HepG2 (cell line): ENCODE results near the gene SNAP25. TPM values are rescaled to one million over a fixed set of nuclear protein-coding genes. Genes with fewer than 3 reads are reported as not detected.

Experiments
- ATAC-seq: fragments of 200-7000 bp; cut with Tn5 transposase; 3 replicates; pipeline ENCODE4 v1.9.1; 2020; ENCODE audit warnings: mild to moderate bottlenecking, moderate library complexity
- BruUV-seq: library from RNA; stranded (reverse); fragments of 400-500 nt; replicated peaks from 2 replicates; lab custom pipeline; 2021; lab: Mats Ljungman, UMichigan
- CTCF ChIA-PET: fragments of 300-600 bp; formaldehyde crosslinking; extraction: SDS; loops from one replicate; lab custom pipeline; 2021; ENCODE audit warnings: low total read pairs, inconsistent platforms, low intra/inter-chr PET ratio; lab: Yijun Ruan, JAX
- POLR2A ChIA-PET: fragments of 350-600 bp; sonication (Branson Sonifier 250); formaldehyde crosslinking; loops from one replicate; lab custom pipeline; 2020; ENCODE audit warnings: antibody characterized with exemption, inconsistent platforms; lab: Yijun Ruan, JAX
- DNase-seq: peaks from one replicate; pipeline ENCODE4 v3.0.0-alpha.2; 2015; ENCODE audit warnings: low spot score
- FAIRE-seq: peaks from 3 replicates; lab custom pipeline; 2011; peaks lifted over from hg19 to GRCh38; lab: Jason Lieb, UNC
- H2AFZ ChIP-seq: one replicate; pipeline ENCODE4 v1.6.1; 2011; ENCODE audit warnings: low read length, inconsistent platforms
- H3K27ac ChIP-seq: fragments of 300-600 bp; 3 replicates; pipeline ENCODE4 v1.8.0; 2011; ENCODE audit warnings: mixed run types, mild to moderate bottlenecking, mixed read lengths, low read length, inconsistent platforms; ENCODE audit not compliant: insufficient read depth; ENCODE audit errors: extremely low read length
- H3K27me3 ChIP-seq, 2 experiments: fragments of 200-600 bp in 1 of 2; 2 replicates in 1 of 2; 3 replicates in 1 of 2; pipeline versions ENCODE4 v1.6.0 to v1.8.0; 2011; ENCODE audit warnings: low read length in 2 of 2, mild to moderate bottlenecking in 2 of 2, moderate library complexity in 2 of 2, inconsistent platforms in 1 of 2; ENCODE audit not compliant: insufficient read depth in 2 of 2, control insufficient read depth in 1 of 2
- H3K36me3 ChIP-seq, 2 experiments: fragments of 200-600 bp in 1 of 2; replicated peaks in 1 of 2; 2 replicates in 1 of 2; 3 replicates in 1 of 2; pipeline versions ENCODE4 v1.5.1 to v1.8.0; 2011; ENCODE audit warnings: low read length in 2 of 2, inconsistent platforms in 1 of 2; ENCODE audit not compliant: insufficient read depth in 2 of 2, control insufficient read depth in 1 of 2
- H3K4me1 ChIP-seq: 2 replicates; pipeline ENCODE4 v1.5.1; 2012; ENCODE audit warnings: low read length, inconsistent platforms; ENCODE audit not compliant: insufficient read depth
- H3K4me2 ChIP-seq: 2 replicates; pipeline ENCODE4 v1.6.0; 2011; ENCODE audit warnings: low read depth, low read length, inconsistent platforms
- H3K4me3 ChIP-seq, 3 experiments: fragments of 200-600 bp in 1 of 3; sonication (generic), shearing (Covaris generic) in 1 of 3; replicated peaks in 1 of 3; 2 replicates each; pipeline ENCODE4 v1.5.1; 2011 to 2016; ENCODE audit warnings: low read length in 3 of 3, inconsistent platforms in 2 of 3, low read depth in 2 of 3, mild to moderate bottlenecking in 2 of 3, control low read depth in 1 of 3, mixed read lengths in 1 of 3; ENCODE audit not compliant: insufficient read depth in 1 of 3
- H3K79me2 ChIP-seq: one replicate; pipeline ENCODE4 v1.6.1; 2011; ENCODE audit warnings: low read length, inconsistent platforms; ENCODE audit not compliant: insufficient read depth
- H3K9ac ChIP-seq: 2 replicates; pipeline ENCODE4 v1.6.0; 2011; ENCODE audit warnings: mild to moderate bottlenecking, low read depth, low read length, inconsistent platforms; ENCODE audit not compliant: insufficient read depth
- H3K9me3 ChIP-seq: 2 replicates; pipeline ENCODE4 v1.5.1; 2012; ENCODE audit warnings: mild to moderate bottlenecking, low read length
- H4K20me1 ChIP-seq: 2 replicates; pipeline ENCODE4 v1.6.0; 2011; ENCODE audit warnings: inconsistent platforms, mild to moderate bottlenecking, low read length, moderate library complexity; ENCODE audit not compliant: insufficient read depth
- BCL6 ChIP-seq: IDR thresholded peaks from 2 replicates; pipeline ENCODE4 v1.6.1; 2016; ENCODE audit warnings: missing genetic modification reagents, missing compliant biosample characterization
- FOXA1 ChIP-seq, 2 experiments: fragments of 450-650 bp in 1 of 2; sonication (generic) in 1 of 2; formaldehyde crosslinking in 1 of 2; IDR thresholded peaks; 2 replicates each; pipeline versions ENCODE4 v1.4.0 to v1.6.1; 2016 to 2020; ENCODE audit warnings: missing genetic modification reagents in 1 of 2
- FOXC1 ChIP-seq: sonication (generic); formaldehyde crosslinking; IDR thresholded peaks from 2 replicates; pipeline ENCODE4 v1.8.0; 2022; ENCODE audit warnings: mild to moderate bottlenecking, missing genetic modification reagents, borderline replicate concordance
- FOXJ3 ChIP-seq: sonication (generic); formaldehyde crosslinking; IDR thresholded peaks from 2 replicates; pipeline ENCODE4 v1.4.0; 2020; ENCODE audit warnings: missing genetic modification reagents, mild to moderate bottlenecking, borderline replicate concordance
- HES4 ChIP-seq: sonication (generic); formaldehyde crosslinking; IDR thresholded peaks from 2 replicates; pipeline ENCODE4 v1.9.0; 2021; ENCODE audit warnings: mild to moderate bottlenecking, missing genetic modification reagents, borderline replicate concordance
- KDM3A ChIP-seq: IDR thresholded peaks from 2 replicates; pipeline ENCODE4 v1.6.1; 2018; ENCODE audit warnings: low read depth, missing compliant biosample characterization
- RAD51 ChIP-seq: fragments of 450-650 bp; IDR thresholded peaks from 2 replicates; pipeline ENCODE4 v1.6.1; 2016; ENCODE audit warnings: borderline replicate concordance
- RELA ChIP-seq: sonication (generic); formaldehyde crosslinking; IDR thresholded peaks from 2 replicates; pipeline ENCODE4 v1.4.0; 2020; ENCODE audit warnings: missing genetic modification reagents
- STAG1 ChIP-seq: sonication (generic); formaldehyde crosslinking; IDR thresholded peaks from 2 replicates; pipeline ENCODE4 v1.4.0; 2020; ENCODE audit warnings: missing genetic modification reagents
- WGBS: methylation state at CpG from one replicate; pipeline ENCODE4 v1.1.6; 2017; ENCODE audit warnings: low lambda C conversion rate; 5-methylcytosine and 5-hydroxymethylcytosine counted together
- in situ Hi-C: cut with HindIII; loops from 2 replicates; pipeline ENCODE4 v1.10.0; 2017; ENCODE audit warnings: low pct_unique_long_range_greater_than_20kb; ENCODE audit not compliant: extremely low pct_ligation_motif_present
- intact Hi-C: fragments of 100-400 bp; cut with micrococcal nuclease; formaldehyde crosslinking; loops from one replicate; pipeline ENCODE4 v1.10.0; 2022; ENCODE audit not compliant: unreplicated experiment
- polyA plus RNA-seq, 8 experiments: library from polyadenylated mRNA; depleted of rRNA in 3 of 8; stranded (reverse) in 7 of 8; unstranded in 1 of 8; fragments of >200 nt; fragmentation: Illumina TruSeq in 4 of 8; extraction: Trizol in 4 of 8; gene quantifications; 2 replicates each; pipeline versions ENCODE4 v1.2.1 to v1.2.3, GENCODE V29; 2011 to 2016; ENCODE audit warnings: low read depth in 4 of 8, missing spikeins in 1 of 8, mixed read lengths in 1 of 8; ENCODE audit not compliant: insufficient read depth in 1 of 8
- total RNA-seq, 5 experiments: library from RNA; depleted of rRNA; stranded (reverse); fragments of >200 nt; fragmentation: Illumina TruSeq; extraction: Trizol; gene quantifications; 2 replicates each; pipeline ENCODE4 v1.2.3, GENCODE V29; 2016; ENCODE audit warnings: low read depth in 1 of 5
- TF ChIP-seq, protein P1 (sequence below): sonication (generic); formaldehyde crosslinking; IDR thresholded peaks from 2 replicates; pipeline ENCODE4 v1.5.1; 2020; ENCODE audit warnings: mild to moderate bottlenecking, missing genetic modification reagents, borderline replicate concordance
- TF ChIP-seq, protein P2 (sequence below): sonication (generic); formaldehyde crosslinking; IDR thresholded peaks from 2 replicates; pipeline ENCODE4 v1.8.1; 2023; ENCODE audit warnings: mild to moderate bottlenecking, missing genetic modification reagents, borderline replicate concordance

The SNAP25 gene
- total and polyA plus RNA-seq, 2 of the 13 experiments (the other 11 are each of a cell fraction or from before 2014, with no cell fraction given) = not detected

DNA sequence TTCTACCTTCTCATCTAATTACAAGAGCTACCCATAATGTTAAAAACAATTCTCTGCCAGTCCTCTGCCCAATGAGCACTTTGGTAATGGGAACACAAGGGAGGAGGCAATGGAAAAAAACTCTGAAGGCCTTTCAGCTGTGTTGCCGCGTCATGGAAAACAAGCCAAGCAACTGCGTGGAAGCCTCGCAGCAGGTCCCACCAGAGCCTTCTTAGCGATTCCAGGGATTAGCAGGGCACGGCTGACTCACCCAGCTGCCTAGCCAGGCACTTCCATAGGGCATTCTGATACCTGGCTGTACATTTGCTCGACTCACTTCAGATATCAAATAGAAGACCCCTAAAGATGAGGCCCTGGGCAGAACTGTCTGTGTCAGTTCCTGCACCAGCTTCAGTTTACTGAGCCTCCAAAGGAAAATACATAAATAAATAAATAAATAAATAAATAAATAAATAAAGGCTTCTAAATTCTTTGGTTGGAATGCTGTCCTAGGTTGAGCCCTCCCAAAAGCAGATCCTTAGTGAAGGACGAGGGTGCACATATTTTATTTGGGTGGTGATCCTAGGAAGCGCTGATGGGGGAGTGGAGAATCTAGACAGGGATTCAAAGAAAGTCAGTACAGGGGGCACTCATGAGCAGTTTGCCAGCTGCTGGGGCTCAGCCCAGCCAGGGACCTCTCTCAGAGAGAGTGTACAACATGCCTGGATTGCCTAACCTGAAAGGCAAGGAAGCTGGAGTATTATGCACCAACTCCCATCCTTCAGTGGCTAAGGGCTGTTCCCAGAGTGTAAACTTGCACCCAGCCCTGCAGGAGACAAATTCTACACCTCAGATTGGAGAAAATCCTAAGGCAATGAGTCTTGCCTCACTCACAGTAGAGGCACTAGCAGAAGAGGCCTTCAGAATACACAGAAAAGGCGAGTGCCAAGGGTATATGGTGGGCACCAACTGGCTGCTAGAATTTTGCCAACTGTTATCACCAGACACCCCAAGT lies 18.2 kb downstream of the SNAP25 start:
- Histone ChIP-seq H3K4me2 (no peak overlapping the region), H3K9ac (no peak overlapping the region), H3K27ac (no peak overlapping the region), H3K4me3 (no peak overlapping the region), H3K4me1 (peaks cover 8% of the 10 kb centered on the region), H3K9me3 (no peaks in the 10 kb centered on the region), H3K36me3 (no peaks in the 10 kb centered on the region), H2AFZ (no peak overlapping the region), H3K27me3 (no peaks in the 10 kb centered on the region; a peak in 1 of 5 replicates), H4K20me1 (no peaks in the 10 kb centered on the region), H3K79me2 (no peaks in the 10 kb centered on the region)
- in situ Hi-C loops (no loop called here), intact Hi-C loops (no loop called here)
- BruUV-seq = no TSS peak
- TF ChIP-seq RELA = no peak
- WGBS = 34% methylated on average over 10 of the region's 10 CpGs
- ATAC-seq (no peak), FAIRE-seq (no peak), DNase-seq (no peak)
- CTCF ChIA-PET = no interaction called here
- POLR2A ChIA-PET = no interaction called here

DNA sequence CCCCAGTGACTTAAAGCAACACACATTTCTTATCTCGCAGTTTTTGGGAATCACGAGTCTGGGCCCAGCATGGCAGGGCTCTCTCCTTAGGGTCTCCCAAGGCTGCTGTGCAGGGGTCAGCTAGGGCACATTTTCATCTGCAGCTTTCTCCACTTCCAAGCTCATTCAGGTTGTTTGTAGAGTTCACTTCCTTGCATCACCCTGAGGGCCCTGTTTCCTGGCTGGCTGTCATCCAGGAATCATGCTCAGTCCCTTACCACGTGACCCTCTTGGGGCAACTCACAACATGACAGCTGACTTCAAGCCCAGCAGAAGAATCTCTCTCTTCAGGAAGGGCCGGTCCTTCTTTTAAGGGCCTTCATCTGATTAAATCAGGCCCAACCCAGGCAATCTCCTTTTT lies 21.3 kb downstream of the SNAP25 start:
- Histone ChIP-seq H3K9me3 (no peaks in the 10 kb centered on the region), H3K27me3 (no peaks in the 10 kb centered on the region), H3K36me3 (no peaks in the 10 kb centered on the region), H3K9ac (no peak overlapping the region), H3K4me2 (no peak overlapping the region), H4K20me1 (no peaks in the 10 kb centered on the region), H3K4me1 (peaks cover 8% of the 10 kb centered on the region), H3K4me3 (no peak overlapping the region), H3K79me2 (no peaks in the 10 kb centered on the region), H2AFZ (no peak overlapping the region), H3K27ac (no peak overlapping the region)
- peak; percentile 34 for FAIRE-seq
- WGBS = 33% methylated on average over 4 of the region's 4 CpGs
- ATAC-seq = peak; percentile 77
- DNase-seq = peak; percentile 58
- no TSS peak for BruUV-seq
- POLR2A ChIA-PET = interaction anchor here (1.0 kb wide), 1 partner anchor 9 kb away, joined by 3 read pairs; no protein-coding TSS in a partner anchor
- intact Hi-C loops = no loop called here
- CTCF ChIA-PET = no interaction called here
- in situ Hi-C loops = no loop called here
- TF ChIP-seq STAG1 = no peak
- TF ChIP-seq, protein P1, sequence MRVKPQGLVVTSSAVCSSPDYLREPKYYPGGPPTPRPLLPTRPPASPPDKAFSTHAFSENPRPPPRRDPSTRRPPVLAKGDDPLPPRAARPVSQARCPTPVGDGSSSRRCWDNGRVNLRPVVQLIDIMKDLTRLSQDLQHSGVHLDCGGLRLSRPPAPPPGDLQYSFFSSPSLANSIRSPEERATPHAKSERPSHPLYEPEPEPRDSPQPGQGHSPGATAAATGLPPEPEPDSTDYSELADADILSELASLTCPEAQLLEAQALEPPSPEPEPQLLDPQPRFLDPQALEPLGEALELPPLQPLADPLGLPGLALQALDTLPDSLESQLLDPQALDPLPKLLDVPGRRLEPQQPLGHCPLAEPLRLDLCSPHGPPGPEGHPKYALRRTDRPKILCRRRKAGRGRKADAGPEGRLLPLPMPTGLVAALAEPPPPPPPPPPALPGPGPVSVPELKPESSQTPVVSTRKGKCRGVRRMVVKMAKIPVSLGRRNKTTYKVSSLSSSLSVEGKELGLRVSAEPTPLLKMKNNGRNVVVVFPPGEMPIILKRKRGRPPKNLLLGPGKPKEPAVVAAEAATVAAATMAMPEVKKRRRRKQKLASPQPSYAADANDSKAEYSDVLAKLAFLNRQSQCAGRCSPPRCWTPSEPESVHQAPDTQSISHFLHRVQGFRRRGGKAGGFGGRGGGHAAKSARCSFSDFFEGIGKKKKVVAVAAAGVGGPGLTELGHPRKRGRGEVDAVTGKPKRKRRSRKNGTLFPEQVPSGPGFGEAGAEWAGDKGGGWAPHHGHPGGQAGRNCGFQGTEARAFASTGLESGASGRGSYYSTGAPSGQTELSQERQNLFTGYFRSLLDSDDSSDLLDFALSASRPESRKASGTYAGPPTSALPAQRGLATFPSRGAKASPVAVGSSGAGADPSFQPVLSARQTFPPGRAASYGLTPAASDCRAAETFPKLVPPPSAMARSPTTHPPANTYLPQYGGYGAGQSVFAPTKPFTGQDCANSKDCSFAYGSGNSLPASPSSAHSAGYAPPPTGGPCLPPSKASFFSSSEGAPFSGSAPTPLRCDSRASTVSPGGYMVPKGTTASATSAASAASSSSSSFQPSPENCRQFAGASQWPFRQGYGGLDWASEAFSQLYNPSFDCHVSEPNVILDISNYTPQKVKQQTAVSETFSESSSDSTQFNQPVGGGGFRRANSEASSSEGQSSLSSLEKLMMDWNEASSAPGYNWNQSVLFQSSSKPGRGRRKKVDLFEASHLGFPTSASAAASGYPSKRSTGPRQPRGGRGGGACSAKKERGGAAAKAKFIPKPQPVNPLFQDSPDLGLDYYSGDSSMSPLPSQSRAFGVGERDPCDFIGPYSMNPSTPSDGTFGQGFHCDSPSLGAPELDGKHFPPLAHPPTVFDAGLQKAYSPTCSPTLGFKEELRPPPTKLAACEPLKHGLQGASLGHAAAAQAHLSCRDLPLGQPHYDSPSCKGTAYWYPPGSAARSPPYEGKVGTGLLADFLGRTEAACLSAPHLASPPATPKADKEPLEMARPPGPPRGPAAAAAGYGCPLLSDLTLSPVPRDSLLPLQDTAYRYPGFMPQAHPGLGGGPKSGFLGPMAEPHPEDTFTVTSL (CRISPR knock-in tag) = peak; percentile 49; the same call in 1 of the 2 replicates
- TF ChIP-seq KDM3A (CRISPR knock-in tag) = 0 out of 2 replicates have a peak, but pooled peaks have one; percentile 40
- peak; percentile 75 for TF ChIP-seq BCL6 (CRISPR knock-in tag)
- TF ChIP-seq, protein P2, sequence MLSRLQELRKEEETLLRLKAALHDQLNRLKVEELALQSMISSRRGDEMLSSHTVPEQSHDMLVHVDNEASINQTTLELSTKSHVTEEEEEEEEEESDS (CRISPR knock-in tag) = no peak
- no peak for TF ChIP-seq FOXJ3 (CRISPR knock-in tag)
- no peak for TF ChIP-seq FOXA1 (IDR thresholded peaks at IDR 0.05)
- TF ChIP-seq FOXA1 (CRISPR knock-in tag; IDR thresholded peaks at IDR 0.05) = no peak
- peak; percentile 62; the same call in 1 of the 2 replicates for TF ChIP-seq FOXC1 (CRISPR knock-in tag)
- TF ChIP-seq RAD51 = peak; percentile 90; the same call in 1 of the 2 replicates
- no peak for TF ChIP-seq HES4 (CRISPR knock-in tag)
